ENCODE measurements around the gene NUDCD3.

DNA sequence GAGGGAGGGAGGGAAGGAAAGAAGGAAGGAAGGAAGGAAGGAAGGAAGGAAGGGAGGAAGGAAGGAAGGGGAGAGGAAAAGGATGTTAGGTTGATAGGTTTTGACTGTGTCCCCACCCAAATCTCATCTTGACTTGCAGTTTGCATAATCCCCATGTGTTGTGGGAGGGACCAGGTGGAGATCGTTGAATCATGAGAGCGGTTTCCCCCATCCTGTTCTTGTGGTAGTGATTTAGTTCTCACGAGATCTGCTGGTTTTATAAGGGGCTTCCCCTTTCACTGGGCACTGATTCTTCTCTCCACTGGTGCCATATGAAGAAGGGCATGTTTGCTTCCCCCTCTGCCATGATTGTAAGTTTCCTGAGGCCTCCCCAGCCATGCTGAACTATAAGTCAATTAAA is 15.1 kb upstream of the NUDCD3 start:
- no peak for TF ChIP-seq POLR2A (IDR thresholded peaks at IDR 0.05)
- TF ChIP-seq, protein P1, sequence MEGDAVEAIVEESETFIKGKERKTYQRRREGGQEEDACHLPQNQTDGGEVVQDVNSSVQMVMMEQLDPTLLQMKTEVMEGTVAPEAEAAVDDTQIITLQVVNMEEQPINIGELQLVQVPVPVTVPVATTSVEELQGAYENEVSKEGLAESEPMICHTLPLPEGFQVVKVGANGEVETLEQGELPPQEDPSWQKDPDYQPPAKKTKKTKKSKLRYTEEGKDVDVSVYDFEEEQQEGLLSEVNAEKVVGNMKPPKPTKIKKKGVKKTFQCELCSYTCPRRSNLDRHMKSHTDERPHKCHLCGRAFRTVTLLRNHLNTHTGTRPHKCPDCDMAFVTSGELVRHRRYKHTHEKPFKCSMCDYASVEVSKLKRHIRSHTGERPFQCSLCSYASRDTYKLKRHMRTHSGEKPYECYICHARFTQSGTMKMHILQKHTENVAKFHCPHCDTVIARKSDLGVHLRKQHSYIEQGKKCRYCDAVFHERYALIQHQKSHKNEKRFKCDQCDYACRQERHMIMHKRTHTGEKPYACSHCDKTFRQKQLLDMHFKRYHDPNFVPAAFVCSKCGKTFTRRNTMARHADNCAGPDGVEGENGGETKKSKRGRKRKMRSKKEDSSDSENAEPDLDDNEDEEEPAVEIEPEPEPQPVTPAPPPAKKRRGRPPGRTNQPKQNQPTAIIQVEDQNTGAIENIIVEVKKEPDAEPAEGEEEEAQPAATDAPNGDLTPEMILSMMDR (IDR thresholded peaks at IDR 0.05), result no peak
